Measurements from ENCODE around the gene ARRDC4. TPM values are rescaled to one million over a fixed set of nuclear protein-coding genes. Genes with fewer than 3 reads are reported as not detected.

The ARRDC4 gene
- total and polyA plus RNA-seq, 2 of the 4 experiments (the other 2 are of a cell fraction), result 5.3 to 9.1 TPM

GRCh38 chr15:97914711-97915110 is 45.8 kb upstream of the ARRDC4 start:
- ChIA-PET POLR2A (ENCODE audit: unreplicated experiment) (no interaction called here), CTCF (no interaction called here)
- no peak overlapping the region for H2AFZ ChIP-seq (replicated peaks; ENCODE audit: low read length, poor library complexity)
- WGBS, 2 experiments (ENCODE audit: extremely low coverage in 2 of 2, insufficient read length in 1 of 2), result no CpG with 5 or more reads among the region's 6 CpGs
- no peaks in the 10 kb centered on the region for H3K4me1 ChIP-seq (ENCODE audit: control insufficient read depth, insufficient read depth, low read length)
- H3K4me3 ChIP-seq (ENCODE audit: insufficient read depth, low read depth, low read length), result no peak overlapping the region
- DNase-seq (no peak), ATAC-seq (ENCODE audit: low read depth) (no peak)
- no peak overlapping the region for H2AK5ac ChIP-seq (ENCODE audit: low read depth, low read length)
- no peak overlapping the region for H3K18ac ChIP-seq (ENCODE audit: low read depth, low read length)
- H3K27ac ChIP-seq (ENCODE audit: insufficient read depth, low read length), result no peak overlapping the region
- no peak overlapping the region for H2BK15ac ChIP-seq (ENCODE audit: low read depth, low read length)
- no peak overlapping the region for H3K4me2 ChIP-seq (ENCODE audit: low read depth, low read length)
- no peaks in the 10 kb centered on the region for H3K9me1 ChIP-seq (ENCODE audit: insufficient read depth, low read length)
- intact Hi-C loops (cut with micrococcal nuclease) (no loop called here), dilution Hi-C loops (cut with HindIII; ENCODE audit: low sequenced_read_pairs, unreplicated experiment) (no loop called here), in situ Hi-C loops (cut with MboI; ENCODE audit: low sequenced_read_pairs) (no loop called here)
- H3K14ac ChIP-seq (replicated peaks; ENCODE audit: low read depth, low read length), result no peak overlapping the region
- no peaks in the 10 kb centered on the region for H3K36me3 ChIP-seq (ENCODE audit: control insufficient read depth, insufficient read depth, low read length)
- TF ChIP-seq, protein P1, sequence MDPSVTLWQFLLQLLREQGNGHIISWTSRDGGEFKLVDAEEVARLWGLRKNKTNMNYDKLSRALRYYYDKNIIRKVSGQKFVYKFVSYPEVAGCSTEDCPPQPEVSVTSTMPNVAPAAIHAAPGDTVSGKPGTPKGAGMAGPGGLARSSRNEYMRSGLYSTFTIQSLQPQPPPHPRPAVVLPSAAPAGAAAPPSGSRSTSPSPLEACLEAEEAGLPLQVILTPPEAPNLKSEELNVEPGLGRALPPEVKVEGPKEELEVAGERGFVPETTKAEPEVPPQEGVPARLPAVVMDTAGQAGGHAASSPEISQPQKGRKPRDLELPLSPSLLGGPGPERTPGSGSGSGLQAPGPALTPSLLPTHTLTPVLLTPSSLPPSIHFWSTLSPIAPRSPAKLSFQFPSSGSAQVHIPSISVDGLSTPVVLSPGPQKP (IDR thresholded peaks at IDR 0.05; ENCODE audit: borderline replicate concordance, low read depth, low read length), result no peak
- TF ChIP-seq RAD21 (IDR thresholded peaks at IDR 0.05; ENCODE audit: low read length) (no peak), SMC3 (IDR thresholded peaks at IDR 0.05; ENCODE audit: low read depth, low read length) (no peak), CTCF (conservative IDR thresholded peaks at IDR 0.05; ENCODE audit: low read depth, low read length) (no peak), NFE2L2 (IDR thresholded peaks at IDR 0.05; ENCODE audit: low read depth, low read length) (no peak), CHD1 (IDR thresholded peaks at IDR 0.05; ENCODE audit: low read depth, low read length) (no peak), MAFK (IDR thresholded peaks at IDR 0.05; ENCODE audit: low read depth, low read length) (no peak), FOS (IDR thresholded peaks at IDR 0.05; ENCODE audit: low read depth, low read length) (no peak)
- TF ChIP-seq, protein P2, sequence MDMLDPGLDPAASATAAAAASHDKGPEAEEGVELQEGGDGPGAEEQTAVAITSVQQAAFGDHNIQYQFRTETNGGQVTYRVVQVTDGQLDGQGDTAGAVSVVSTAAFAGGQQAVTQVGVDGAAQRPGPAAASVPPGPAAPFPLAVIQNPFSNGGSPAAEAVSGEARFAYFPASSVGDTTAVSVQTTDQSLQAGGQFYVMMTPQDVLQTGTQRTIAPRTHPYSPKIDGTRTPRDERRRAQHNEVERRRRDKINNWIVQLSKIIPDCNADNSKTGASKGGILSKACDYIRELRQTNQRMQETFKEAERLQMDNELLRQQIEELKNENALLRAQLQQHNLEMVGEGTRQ (IDR thresholded peaks at IDR 0.05; ENCODE audit: low read depth, low read length), result no peak
- H3K79me1 ChIP-seq (ENCODE audit: low read depth in 1 of 2, low read length in 2 of 2), result no peaks in the 10 kb centered on the region
- H2BK5ac ChIP-seq (ENCODE audit: low read depth, low read length, poor library complexity, severe bottlenecking), result no peak overlapping the region
- H3K56ac ChIP-seq (ENCODE audit: extremely low read depth, insufficient read depth, low read length), result no peak overlapping the region
- no peak overlapping the region for H2BK20ac ChIP-seq (ENCODE audit: low read depth, low read length)
- no peak overlapping the region for H2AK9ac ChIP-seq (replicated peaks; ENCODE audit: low read depth, low read length, poor library complexity)
- no peaks in the 10 kb centered on the region for H3K27me3 ChIP-seq (ENCODE audit: control insufficient read depth, insufficient read depth, low read length)
- no peaks in the 10 kb centered on the region for H3K9me3 ChIP-seq (ENCODE audit: control insufficient read depth, insufficient read depth, low read length)
- no peak overlapping the region for H4K5ac ChIP-seq (ENCODE audit: low read depth, low read length)
- BruUV-seq (replicated peaks), result no TSS peak
- H3K9ac ChIP-seq (ENCODE audit: low read depth, low read length), result no peak overlapping the region
- no peak overlapping the region for H4K8ac ChIP-seq (ENCODE audit: low read depth in 2 of 2, low read length in 2 of 2)
- no peaks in the 10 kb centered on the region for H4K20me1 ChIP-seq (ENCODE audit: insufficient read depth, low read length)
- no peak overlapping the region for H3K23ac ChIP-seq (ENCODE audit: low read depth, low read length)
- H3K4ac ChIP-seq (ENCODE audit: low read depth, low read length), result no peak overlapping the region
- H4K91ac ChIP-seq (ENCODE audit: insufficient read depth, low read depth, low read length), result no peak overlapping the region
- no peak overlapping the region for H2BK120ac ChIP-seq (ENCODE audit: low read depth, low read length)

All from IMR-90 (cell line).